GM18858 (cell line): ENCODE results near the gene CREB5.

Experiments used
- ATAC-seq: cut with Tn5 transposase; IDR thresholded peaks from one replicate; pipeline ENCODE4 v1.9.1; 2021; ENCODE audit not compliant: unreplicated experiment

The CREB5 gene

DNA sequence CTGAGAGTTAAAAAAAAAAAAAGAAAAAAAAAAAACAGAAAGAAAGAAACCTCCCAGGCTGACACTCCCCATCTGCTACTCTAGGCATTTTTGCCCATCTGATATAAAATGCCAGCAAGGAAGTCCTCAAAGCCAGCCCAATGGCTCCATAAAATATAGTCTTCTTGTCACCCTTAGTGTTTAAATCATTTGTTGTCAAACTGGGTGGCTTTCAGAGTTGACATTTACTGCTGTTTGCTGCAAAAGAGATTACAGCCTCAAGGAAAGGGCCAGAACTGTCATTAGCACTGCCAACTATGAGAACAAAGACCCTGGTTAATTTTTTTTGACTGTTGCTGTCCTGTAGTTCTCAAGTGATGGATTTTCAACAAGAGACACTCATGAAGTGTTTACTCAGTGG lies 459.3 kb downstream of the CREB5 start:
- no peak for ATAC-seq

DNA sequence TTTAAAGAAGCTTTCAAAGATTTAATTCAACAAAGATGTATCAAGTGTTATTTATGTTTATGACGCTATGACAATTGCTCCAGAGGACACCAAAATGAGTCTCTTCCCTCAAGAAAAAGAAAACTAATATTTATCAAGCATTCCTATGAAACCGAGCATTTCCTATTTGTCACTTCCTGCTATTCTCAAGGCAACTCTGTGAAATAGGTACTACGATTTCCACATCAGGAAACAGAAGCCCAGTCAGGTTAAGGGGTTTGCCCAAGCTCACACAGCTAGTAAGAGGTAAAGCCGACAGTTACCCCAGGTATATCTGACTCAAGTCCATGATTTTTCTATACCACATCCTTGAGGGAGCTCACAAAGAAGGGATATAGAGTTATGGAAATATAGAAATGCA lies 459.9 kb downstream of the CREB5 start:
- no peak for ATAC-seq

DNA sequence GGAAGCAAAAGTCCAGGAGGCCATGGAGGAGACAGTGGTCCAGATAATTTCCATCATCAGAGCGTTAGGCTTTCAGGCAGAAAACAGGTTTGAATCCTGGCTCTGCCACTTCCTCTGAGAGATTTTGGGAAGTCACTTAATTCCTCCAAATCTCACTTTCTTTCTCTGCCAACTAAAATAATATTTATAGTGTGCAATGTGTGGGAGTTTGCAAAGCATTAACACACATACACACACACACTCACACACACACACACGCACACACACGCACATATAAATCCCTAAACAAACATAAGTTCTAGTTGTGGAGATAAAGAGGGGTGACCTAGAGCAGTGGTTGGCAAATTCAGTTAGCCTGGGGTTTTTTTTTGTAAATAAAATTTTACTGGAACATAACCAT lies 461.0 kb downstream of the CREB5 start:
- ATAC-seq, result no peak

DNA sequence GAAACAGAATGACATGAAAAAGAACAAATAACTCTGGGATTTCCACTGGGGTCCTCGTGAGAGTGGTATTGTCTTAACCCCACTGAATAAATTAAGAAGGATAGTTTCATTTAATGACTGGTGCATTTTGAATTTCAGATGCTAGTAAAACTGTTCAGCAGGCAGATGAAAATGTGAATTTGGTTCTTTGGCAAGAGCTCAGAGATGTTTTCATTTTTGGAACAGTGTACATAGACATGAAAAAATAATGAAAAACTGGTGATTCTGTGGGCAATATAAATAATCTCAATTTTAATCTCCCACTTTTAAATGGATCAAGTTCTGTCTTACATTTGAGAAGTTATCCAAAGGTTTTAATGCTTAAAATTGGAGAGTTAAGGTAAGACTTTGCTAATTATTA lies 461.7 kb downstream of the CREB5 start:
- no peak for ATAC-seq
